Measurements from ENCODE around the gene EML5. TPM values are rescaled to one million over a fixed set of nuclear protein-coding genes. Genes with fewer than 3 reads are reported as not detected.
A peak's percentile ranks its signal among the peaks of the same experiment; 100 is the strongest.

The EML5 gene
- total RNA-seq (2022): 0.37 and 0.54 TPM in 2 replicates
- Bru-seq, nascent RNA: percentile 34 among the genes with signal in this experiment
- BruChase-seq, experiment 1, labeled RNA remaining after a 6-hour chase: percentile 29 among the genes with signal in this experiment
- percentile 32 among the genes with signal in this experiment for BruChase-seq, experiment 2, labeled RNA remaining after a 2-hour chase
- long read RNA-seq: 0 reads

DNA sequence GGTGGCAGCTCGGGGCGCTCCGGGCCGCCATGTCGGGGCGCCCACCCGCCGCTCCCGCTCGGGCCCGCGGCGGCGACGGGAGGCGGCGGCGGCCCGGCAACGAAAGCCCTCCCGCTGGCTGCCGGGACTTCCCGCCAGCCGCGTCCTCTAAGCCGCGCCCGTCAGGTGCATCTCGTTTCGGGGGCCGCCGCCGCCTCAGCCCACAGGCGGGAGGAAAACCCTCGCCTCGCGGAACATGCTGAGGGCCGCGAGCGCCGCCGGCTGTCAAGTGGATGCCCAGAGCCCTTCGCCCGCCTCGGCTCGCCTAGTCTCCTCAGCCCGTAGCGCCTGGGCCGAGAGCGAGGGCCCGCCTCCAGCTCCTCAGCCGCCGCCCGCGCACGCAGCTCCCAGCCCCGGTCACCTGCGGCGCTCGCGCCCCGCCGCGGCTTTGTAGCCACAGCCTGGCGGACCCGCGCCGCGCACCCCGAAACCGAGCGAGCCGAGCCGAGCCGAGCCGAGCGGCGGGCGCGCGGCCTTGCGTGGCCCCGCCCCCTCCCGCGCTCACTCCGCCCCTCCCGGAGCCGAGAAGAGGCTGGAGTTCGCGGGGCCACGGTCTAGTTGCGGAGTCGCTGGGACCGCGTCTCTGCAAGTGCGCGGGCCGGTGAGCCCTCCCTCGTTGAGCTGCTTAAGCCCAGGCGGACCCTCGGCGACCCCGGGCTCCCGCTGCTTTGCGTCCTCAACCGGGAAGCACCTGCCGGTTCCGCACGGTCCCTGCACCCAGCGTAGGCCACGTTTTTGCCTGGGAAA is at the start of gene EML5:
Gene EML5, minus strand, starts transcription at position 481 of the 786 bp plus-strand sequence. Its CDS starts 450 bp downstream, at position 31.
- BruUV-seq (replicated peaks): no TSS peak
- DNase-seq (ENCODE audit: unreplicated experiment): peak; percentile 79
- H3K36me3 Mint-ChIP-seq (ENCODE audit: insufficient read depth, unreplicated experiment): peaks cover 5% of the 10 kb centered on the region
- H3K9me3 Mint-ChIP-seq (ENCODE audit: unreplicated experiment): no peaks in the 10 kb centered on the region
- CTCF ChIA-PET: interaction anchor here (0.5 to 1.7 kb wide), 23 partner anchors 8 to 664 kb away, joined by 3 to 20 read pairs (median 4); partner anchors contain the start of gene TTC8
- no peaks in the 10 kb centered on the region for H3K27me3 Mint-ChIP-seq (ENCODE audit: insufficient read depth, unreplicated experiment)
- peak within 1 kb of the TSS; percentile 70 for H3K4me3 Mint-ChIP-seq (ENCODE audit: unreplicated experiment)
- no peak within 1 kb of the TSS for H3K27ac Mint-ChIP-seq (ENCODE audit: low read depth, unreplicated experiment)
- TF ChIP-seq, protein P1, sequence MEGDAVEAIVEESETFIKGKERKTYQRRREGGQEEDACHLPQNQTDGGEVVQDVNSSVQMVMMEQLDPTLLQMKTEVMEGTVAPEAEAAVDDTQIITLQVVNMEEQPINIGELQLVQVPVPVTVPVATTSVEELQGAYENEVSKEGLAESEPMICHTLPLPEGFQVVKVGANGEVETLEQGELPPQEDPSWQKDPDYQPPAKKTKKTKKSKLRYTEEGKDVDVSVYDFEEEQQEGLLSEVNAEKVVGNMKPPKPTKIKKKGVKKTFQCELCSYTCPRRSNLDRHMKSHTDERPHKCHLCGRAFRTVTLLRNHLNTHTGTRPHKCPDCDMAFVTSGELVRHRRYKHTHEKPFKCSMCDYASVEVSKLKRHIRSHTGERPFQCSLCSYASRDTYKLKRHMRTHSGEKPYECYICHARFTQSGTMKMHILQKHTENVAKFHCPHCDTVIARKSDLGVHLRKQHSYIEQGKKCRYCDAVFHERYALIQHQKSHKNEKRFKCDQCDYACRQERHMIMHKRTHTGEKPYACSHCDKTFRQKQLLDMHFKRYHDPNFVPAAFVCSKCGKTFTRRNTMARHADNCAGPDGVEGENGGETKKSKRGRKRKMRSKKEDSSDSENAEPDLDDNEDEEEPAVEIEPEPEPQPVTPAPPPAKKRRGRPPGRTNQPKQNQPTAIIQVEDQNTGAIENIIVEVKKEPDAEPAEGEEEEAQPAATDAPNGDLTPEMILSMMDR (IDR thresholded peaks at IDR 0.05; ENCODE audit: unreplicated experiment): peak; percentile 3
- POLR2A ChIA-PET: interaction anchor here (0.6 to 6.7 kb wide), 8 partner anchors 8 to 1121 kb away, joined by 3 to 50 read pairs (median 4); partner anchors contain the start of gene TTC8
- intact Hi-C loops (cut with micrococcal nuclease): loop anchor here (1.0 to 5.0 kb wide), 4 partner anchors 76 to 1125 kb away; no protein-coding TSS in a partner anchor
- H3K4me1 Mint-ChIP-seq (ENCODE audit: insufficient read depth, unreplicated experiment): no peaks in the 10 kb centered on the region

DNA sequence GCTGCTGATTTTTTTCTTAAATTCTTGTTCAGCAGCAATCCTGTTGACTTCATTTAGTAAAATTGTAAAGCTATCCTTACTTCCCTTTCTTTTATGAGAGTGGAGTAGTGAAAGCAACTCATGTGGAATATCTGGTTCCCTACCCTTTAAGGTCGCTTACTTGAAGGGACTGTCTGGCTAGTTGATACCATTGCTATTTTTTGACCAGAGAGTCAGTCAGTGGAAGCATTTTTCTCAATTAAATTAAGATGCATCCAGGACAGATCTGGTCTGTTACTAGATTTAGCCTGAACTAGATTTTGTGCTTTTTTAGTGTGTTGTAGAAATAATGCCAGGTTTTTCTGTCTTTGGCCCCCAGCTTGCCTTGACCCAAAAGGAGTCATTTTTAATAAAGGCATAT is 49.7 kb upstream of the EML5 start:
- H3K4me3 Mint-ChIP-seq (ENCODE audit: unreplicated experiment): no peak overlapping the region
- intact Hi-C loops (cut with micrococcal nuclease): no loop called here
- ChIA-PET POLR2A (interaction anchor here (1.4 kb wide), 1 partner anchor 18 kb away, joined by 4 read pairs; the partner anchor contains the start of gene TTC8), CTCF (interaction anchor here (1.2 to 1.5 kb wide), 2 partner anchors 50 to 175 kb away, joined by 3 to 7 read pairs; partner anchors contain the start of gene EML5)
- peaks cover 19% of the 10 kb centered on the region for H3K4me1 Mint-ChIP-seq (ENCODE audit: insufficient read depth, unreplicated experiment)
- H3K27me3 Mint-ChIP-seq (ENCODE audit: insufficient read depth, unreplicated experiment): no peaks in the 10 kb centered on the region
- BruUV-seq (replicated peaks): no TSS peak
- DNase-seq (ENCODE audit: unreplicated experiment): no peak
- no peaks in the 10 kb centered on the region for H3K9me3 Mint-ChIP-seq (ENCODE audit: unreplicated experiment)
- TF ChIP-seq, protein P1 (IDR thresholded peaks at IDR 0.05; ENCODE audit: unreplicated experiment): no peak
- no peak overlapping the region for H3K27ac Mint-ChIP-seq (ENCODE audit: low read depth, unreplicated experiment)
- H3K36me3 Mint-ChIP-seq (ENCODE audit: insufficient read depth, unreplicated experiment): peaks cover 24% of the 10 kb centered on the region

DNA sequence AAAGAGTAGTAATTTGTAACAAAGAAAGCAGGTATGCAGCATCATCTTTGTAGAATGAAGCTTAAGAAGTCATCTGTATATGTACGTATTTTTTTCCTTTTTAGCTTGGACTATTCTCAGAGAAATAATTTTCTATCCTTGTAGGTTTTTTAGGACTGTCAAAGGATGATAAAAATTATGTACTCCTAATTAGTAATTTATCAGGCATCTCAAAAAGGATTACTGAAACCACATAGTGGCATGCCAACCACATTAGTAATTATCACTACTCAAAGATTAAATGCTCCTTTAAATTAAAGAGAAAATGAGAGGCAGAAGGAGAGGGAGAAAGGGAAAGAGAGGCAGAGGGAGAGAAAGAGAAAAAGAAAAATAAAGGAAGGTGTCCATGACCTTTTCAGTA is 49.0 kb upstream of the EML5 start:
- Mint-ChIP-seq H3K4me3 (ENCODE audit: unreplicated experiment) (no peak overlapping the region), H3K36me3 (ENCODE audit: insufficient read depth, unreplicated experiment) (peaks cover 24% of the 10 kb centered on the region)
- CTCF ChIA-PET: interaction anchor here (0.7 to 2.1 kb wide), 3 partner anchors 49 to 174 kb away, joined by 3 to 9 read pairs (median 3); partner anchors contain the start of gene EML5

More for the DNA sequence above, 49.0 kb upstream of the EML5 start:
- TF ChIP-seq, protein P1 (IDR thresholded peaks at IDR 0.05; ENCODE audit: unreplicated experiment): no peak
- POLR2A ChIA-PET: interaction anchor here (1.4 kb wide), 1 partner anchor 18 kb away, joined by 4 read pairs; the partner anchor contains the start of gene TTC8
- H3K4me1 Mint-ChIP-seq (ENCODE audit: insufficient read depth, unreplicated experiment): peaks cover 19% of the 10 kb centered on the region
- no peaks in the 10 kb centered on the region for H3K27me3 Mint-ChIP-seq (ENCODE audit: insufficient read depth, unreplicated experiment)
- BruUV-seq (replicated peaks): no TSS peak
- peak overlapping the region; percentile 2 for H3K27ac Mint-ChIP-seq (ENCODE audit: low read depth, unreplicated experiment)
- no peaks in the 10 kb centered on the region for H3K9me3 Mint-ChIP-seq (ENCODE audit: unreplicated experiment)
- no peak for DNase-seq (ENCODE audit: unreplicated experiment)
- intact Hi-C loops (cut with micrococcal nuclease): no loop called here

Data from MCF 10A (cell line).